ENCODE results near the gene LRRC74A.

DNA sequence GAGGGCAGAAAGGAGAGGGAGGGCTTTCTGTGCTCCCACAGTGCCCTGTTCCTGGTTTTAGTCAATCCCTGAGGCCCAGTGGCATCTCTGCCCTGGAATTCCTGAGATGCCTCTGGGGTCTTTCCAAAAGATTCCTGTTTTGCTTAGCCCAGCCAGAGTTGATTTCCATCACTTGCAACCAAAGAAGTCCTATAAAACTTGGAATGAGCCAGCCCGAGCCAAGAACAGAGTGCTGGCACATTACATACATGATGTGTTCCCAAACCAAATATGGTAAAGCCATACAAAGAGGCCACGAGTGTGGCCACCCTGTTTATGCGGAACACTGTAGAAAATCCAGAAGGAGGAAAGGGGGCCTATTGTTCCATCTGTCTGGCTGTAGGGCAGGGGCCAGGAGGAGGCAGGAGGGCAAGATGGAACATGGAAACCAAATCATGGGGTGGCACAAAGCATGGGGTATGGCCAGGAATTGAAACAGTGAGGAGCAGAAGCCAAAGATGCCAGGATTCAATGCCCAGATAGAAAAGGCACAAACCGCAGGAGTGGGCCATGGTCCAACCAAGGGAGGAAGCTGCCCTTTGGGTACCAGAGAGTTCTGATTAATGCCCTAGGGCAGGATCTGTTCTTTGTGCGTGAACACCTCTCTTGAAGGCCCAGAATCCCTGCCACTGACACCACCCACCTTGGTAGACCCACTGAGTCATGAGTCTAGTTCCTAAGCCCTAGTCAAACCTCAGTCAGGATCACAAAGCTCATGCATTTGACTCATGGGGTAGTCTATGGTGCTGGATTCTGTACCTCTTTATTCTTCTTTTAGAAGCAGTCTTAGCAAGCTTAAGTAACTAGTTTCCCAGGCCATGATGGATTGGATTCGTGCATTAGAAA, 75.2 kb downstream of the LRRC74A start:
- TF ChIP-seq PPARA (CRISPR knock-in tag; IDR thresholded peaks at IDR 0.05; ENCODE audit: borderline replicate concordance) (no peak), BACH2 (CRISPR knock-in tag; IDR thresholded peaks at IDR 0.05; ENCODE audit: borderline replicate concordance) (no peak), RARB (CRISPR knock-in tag; IDR thresholded peaks at IDR 0.05) (no peak), OSR1 (CRISPR knock-in tag; IDR thresholded peaks at IDR 0.05) (no peak), ZC3H10 (CRISPR knock-in tag; IDR thresholded peaks at IDR 0.05) (no peak), ISL1 (CRISPR knock-in tag; IDR thresholded peaks at IDR 0.05) (no peak)
- TF ChIP-seq, protein P1, sequence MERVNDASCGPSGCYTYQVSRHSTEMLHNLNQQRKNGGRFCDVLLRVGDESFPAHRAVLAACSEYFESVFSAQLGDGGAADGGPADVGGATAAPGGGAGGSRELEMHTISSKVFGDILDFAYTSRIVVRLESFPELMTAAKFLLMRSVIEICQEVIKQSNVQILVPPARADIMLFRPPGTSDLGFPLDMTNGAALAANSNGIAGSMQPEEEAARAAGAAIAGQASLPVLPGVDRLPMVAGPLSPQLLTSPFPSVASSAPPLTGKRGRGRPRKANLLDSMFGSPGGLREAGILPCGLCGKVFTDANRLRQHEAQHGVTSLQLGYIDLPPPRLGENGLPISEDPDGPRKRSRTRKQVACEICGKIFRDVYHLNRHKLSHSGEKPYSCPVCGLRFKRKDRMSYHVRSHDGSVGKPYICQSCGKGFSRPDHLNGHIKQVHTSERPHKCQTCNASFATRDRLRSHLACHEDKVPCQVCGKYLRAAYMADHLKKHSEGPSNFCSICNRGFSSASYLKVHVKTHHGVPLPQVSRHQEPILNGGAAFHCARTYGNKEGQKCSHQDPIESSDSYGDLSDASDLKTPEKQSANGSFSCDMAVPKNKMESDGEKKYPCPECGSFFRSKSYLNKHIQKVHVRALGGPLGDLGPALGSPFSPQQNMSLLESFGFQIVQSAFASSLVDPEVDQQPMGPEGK (CRISPR knock-in tag; IDR thresholded peaks at IDR 0.05; ENCODE audit: borderline replicate concordance), result no peak

All from SK-N-SH treated with all-trans-retinoic acid at 6 μM for 48 hours (cell line).